Activated naive CD8-positive, alpha-beta T cell treated with anti-CD3 and anti-CD28 coated beads, Interleukin-2, amount 10 ng/mL, durations not matched to agents 7 days and 5 days (primary cell): Measurements from ENCODE around the gene BBC3. TPM values are rescaled to one million over a fixed set of nuclear protein-coding genes. Genes with fewer than 3 reads are reported as not detected.

ENCODE experiments used
- ATAC-seq: fragments of 150-1000 bp; cut with Tn5 transposase; one replicate; pipeline ENCODE4 v1.10.0; 2021; ENCODE audit warnings: low read depth, moderate library complexity
- POLR2A ChIA-PET: fragments of 350-600 bp; sonication (Branson Sonifier 250); formaldehyde crosslinking; loops from one replicate; lab custom pipeline; 2021; ENCODE audit warnings: antibody characterized with exemption; lab: Charles Lee
- DNase-seq: peaks from one replicate; pipeline ENCODE4 v3.0.0; 2021
- H3K27ac Mint-ChIP-seq: one replicate; pipeline ENCODE4 v1.8.0; 2022; ENCODE audit warnings: mild to moderate bottlenecking, mixed read lengths
- H3K27me3 Mint-ChIP-seq: one replicate; pipeline ENCODE4 v1.8.0; 2022; ENCODE audit warnings: mild to moderate bottlenecking, moderate library complexity, mixed read lengths
- H3K36me3 Mint-ChIP-seq: one replicate; pipeline ENCODE4 v1.8.0; 2021; ENCODE audit warnings: mild to moderate bottlenecking, mixed read lengths
- H3K4me1 Mint-ChIP-seq: one replicate; pipeline ENCODE4 v1.8.0; 2021; ENCODE audit warnings: mixed read lengths
- H3K4me3 Mint-ChIP-seq: one replicate; pipeline ENCODE4 v1.8.0; 2022; ENCODE audit warnings: mild to moderate bottlenecking, moderate library complexity, mixed read lengths
- H3K9me3 Mint-ChIP-seq: one replicate; pipeline ENCODE4 v1.8.0; 2021; ENCODE audit warnings: mixed read lengths
- total RNA-seq, 2 experiments: library from RNA; stranded (reverse); gene quantifications; one replicate each; pipeline ENCODE4 v1.2.3, GENCODE V29; 2021

The BBC3 gene
- total RNA-seq, 2 experiments from 2014 or later = 29.5 to 29.9 TPM

- Mint-ChIP-seq H3K4me3 (no peak overlapping the region), H3K9me3 (no peaks in the 10 kb centered on the region), H3K36me3 (peaks cover 31% of the 10 kb centered on the region), H3K27ac (peak overlapping the region; percentile 37), H3K4me1 (peaks cover 50% of the 10 kb centered on the region), H3K27me3 (no peaks in the 10 kb centered on the region)
- ATAC-seq = no peak
- POLR2A ChIA-PET = interaction anchor here (3.6 to 3.8 kb wide), 2 partner anchors 30 to 38 kb away, joined by 31 to 41 read pairs; no protein-coding TSS in a partner anchor
- DNase-seq = no peak
These were observed 42.4 kb downstream of the BBC3 start for GRCh38 chr19:47188507-47189033.

GRCh38 chr19:47187797-47188196 is 43.2 kb downstream of the BBC3 start:
- DNase-seq (no peak), ATAC-seq (no peak)
- Mint-ChIP-seq H3K36me3 (peaks cover 34% of the 10 kb centered on the region), H3K27ac (peak overlapping the region; percentile 37), H3K9me3 (no peaks in the 10 kb centered on the region), H3K4me1 (peaks cover 52% of the 10 kb centered on the region), H3K4me3 (no peak overlapping the region), H3K27me3 (no peaks in the 10 kb centered on the region)
- POLR2A ChIA-PET = interaction anchor here (0.6 to 3.8 kb wide), 6 partner anchors 8 to 57 kb away, joined by 5 to 41 read pairs (median 10); no protein-coding TSS in a partner anchor

GRCh38 chr19:47187335-47187655 is 43.7 kb downstream of the BBC3 start:
- no peak for DNase-seq
- Mint-ChIP-seq H3K27ac (peak overlapping the region; percentile 99), H3K27me3 (no peaks in the 10 kb centered on the region), H3K36me3 (peaks cover 37% of the 10 kb centered on the region), H3K4me3 (peak overlapping the region; percentile 81), H3K9me3 (no peaks in the 10 kb centered on the region), H3K4me1 (peaks cover 56% of the 10 kb centered on the region)
- POLR2A ChIA-PET = interaction anchor here (0.6 to 3.8 kb wide), 11 partner anchors 9 to 69 kb away, joined by 4 to 41 read pairs (median 7); partner anchors contain the start of genes CCDC9 and SAE1
- no peak for ATAC-seq

- H3K36me3 Mint-ChIP-seq = peaks cover 40% of the 10 kb centered on the region
These were observed 44.3 kb downstream of the BBC3 start for GRCh38 chr19:47186446-47187334.

GRCh38 chr19:47183601-47184000 is 47.4 kb downstream of the BBC3 start:
- Mint-ChIP-seq H3K4me3 (no peak overlapping the region), H3K36me3 (peaks cover 35% of the 10 kb centered on the region), H3K27me3 (no peaks in the 10 kb centered on the region), H3K27ac (peak overlapping the region; percentile 54), H3K9me3 (no peaks in the 10 kb centered on the region), H3K4me1 (peaks cover 49% of the 10 kb centered on the region)
- POLR2A ChIA-PET = interaction anchor here (0.6 kb wide), 1 partner anchor 46 kb away, joined by 5 read pairs; no protein-coding TSS in a partner anchor
- ATAC-seq = no peak
- DNase-seq = no peak

More at GRCh38 chr19:47186446-47187334, 44.3 kb downstream of the BBC3 start:
- H3K27ac Mint-ChIP-seq = peak overlapping the region; percentile 99
- no peaks in the 10 kb centered on the region for H3K27me3 Mint-ChIP-seq
- POLR2A ChIA-PET = interaction anchor here (0.5 to 3.8 kb wide), 14 partner anchors 12 to 87 kb away, joined by 3 to 41 read pairs (median 6); partner anchors contain the start of genes CCDC9, SAE1 and ZC3H4
- ATAC-seq (peak; percentile 81), DNase-seq (peak; percentile 69)
- peak overlapping the region; percentile 81 for H3K4me3 Mint-ChIP-seq
- H3K9me3 Mint-ChIP-seq = no peaks in the 10 kb centered on the region
- H3K4me1 Mint-ChIP-seq = peaks cover 60% of the 10 kb centered on the region

GRCh38 chr19:47179653-47180310 is 51.2 kb downstream of the BBC3 start:
- Mint-ChIP-seq H3K4me3 (no peak overlapping the region), H3K4me1 (peaks cover 57% of the 10 kb centered on the region), H3K9me3 (no peaks in the 10 kb centered on the region), H3K27ac (peak overlapping the region; percentile 17), H3K27me3 (no peaks in the 10 kb centered on the region), H3K36me3 (peaks cover 45% of the 10 kb centered on the region)
- DNase-seq = no peak
- POLR2A ChIA-PET = no interaction called here
- no peak for ATAC-seq

- peaks cover 44% of the 10 kb centered on the region for H3K36me3 Mint-ChIP-seq
These were observed 54.3 kb downstream of the BBC3 start for GRCh38 chr19:47176627-47177090.

GRCh38 chr19:47176071-47176626 is 54.9 kb downstream of the BBC3 start:
- Mint-ChIP-seq H3K4me3 (peak overlapping the region; percentile 64), H3K36me3 (peaks cover 44% of the 10 kb centered on the region)
- no peak for ATAC-seq

More at GRCh38 chr19:47176627-47177090, 54.3 kb downstream of the BBC3 start:
- DNase-seq (no peak), ATAC-seq (peak; percentile 72)
- H3K4me1 Mint-ChIP-seq = peaks cover 36% of the 10 kb centered on the region
- H3K4me3 Mint-ChIP-seq = peak overlapping the region; percentile 64
- H3K27me3 Mint-ChIP-seq = no peaks in the 10 kb centered on the region
- no peaks in the 10 kb centered on the region for H3K9me3 Mint-ChIP-seq
- POLR2A ChIA-PET = interaction anchor here (0.7 to 1.6 kb wide), 3 partner anchors 14 to 27 kb away, joined by 5 to 7 read pairs (median 5); no protein-coding TSS in a partner anchor
- peak overlapping the region; percentile 65 for H3K27ac Mint-ChIP-seq

GRCh38 chr19:47172666-47173455 is 58.1 kb downstream of the BBC3 start:
- no peaks in the 10 kb centered on the region for H3K9me3 Mint-ChIP-seq
- H3K4me1 Mint-ChIP-seq = peaks cover 27% of the 10 kb centered on the region
- DNase-seq (no peak), ATAC-seq (no peak)
- H3K27ac Mint-ChIP-seq = no peak overlapping the region
- no peak overlapping the region for H3K4me3 Mint-ChIP-seq
- H3K27me3 Mint-ChIP-seq = no peaks in the 10 kb centered on the region
- peaks cover 42% of the 10 kb centered on the region for H3K36me3 Mint-ChIP-seq
- POLR2A ChIA-PET = interaction anchor here (0.6 to 1.2 kb wide), 3 partner anchors 30 to 1474 kb away, joined by 4 to 5 read pairs (median 4); no protein-coding TSS in a partner anchor

More at GRCh38 chr19:47176071-47176626, 54.9 kb downstream of the BBC3 start:
- no peaks in the 10 kb centered on the region for H3K9me3 Mint-ChIP-seq
- POLR2A ChIA-PET = interaction anchor here (1.4 to 1.6 kb wide), 2 partner anchors 14 to 27 kb away, joined by 5 read pairs; no protein-coding TSS in a partner anchor
- peaks cover 36% of the 10 kb centered on the region for H3K4me1 Mint-ChIP-seq
- peak overlapping the region; percentile 65 for H3K27ac Mint-ChIP-seq
- H3K27me3 Mint-ChIP-seq = no peaks in the 10 kb centered on the region
- no peak for DNase-seq
